Activated CD8-positive, alpha-beta T cell treated with anti-CD3 and anti-CD28 coated beads for 36 hours (primary cell): ENCODE measurements around the gene ZFAND2A. TPM values are rescaled to one million over a fixed set of nuclear protein-coding genes. Genes with fewer than 3 reads are reported as not detected.
"Not testable (repeated sequence)": the region's sequence is repeated elsewhere in the genome, so short reads cannot be mapped to it uniquely, and the experiment has no call there.

Source experiments
- ATAC-seq: fragments of 200-7000 bp; cut with Tn5 transposase; one replicate; pipeline ENCODE4 v1.10.0; 2021; ENCODE audit warnings: mild to moderate bottlenecking, moderate library complexity
- CTCF ChIA-PET: fragments of 350-600 bp; sonication (Branson Sonifier 250); formaldehyde crosslinking; loops from one replicate; lab custom pipeline; 2021; ENCODE audit warnings: antibody characterized with exemption; lab: Charles Lee
- POLR2A ChIA-PET: fragments of 350-600 bp; sonication (Branson Sonifier 250); formaldehyde crosslinking; loops from one replicate; lab custom pipeline; 2021; ENCODE audit warnings: antibody characterized with exemption; lab: Charles Lee
- DNase-seq: peaks from one replicate; pipeline ENCODE4 v3.0.0-alpha.2; 2020
- H3K27ac Mint-ChIP-seq: one replicate; pipeline ENCODE4 v1.8.0; 2021; ENCODE audit warnings: mild to moderate bottlenecking, mixed read lengths
- H3K27me3 Mint-ChIP-seq: one replicate; pipeline ENCODE4 v1.8.0; 2021; ENCODE audit warnings: mixed read lengths
- H3K36me3 Mint-ChIP-seq: one replicate; pipeline ENCODE4 v1.8.0; 2021; ENCODE audit warnings: low read depth, mixed read lengths
- H3K4me1 Mint-ChIP-seq: one replicate; pipeline ENCODE4 v1.8.0; 2021; ENCODE audit warnings: low read depth, mixed read lengths
- H3K4me3 Mint-ChIP-seq: one replicate; pipeline ENCODE4 v1.8.0; 2021; ENCODE audit warnings: mild to moderate bottlenecking, moderate library complexity, mixed read lengths
- H3K9me3 Mint-ChIP-seq: one replicate; pipeline ENCODE4 v1.8.0; 2021; ENCODE audit warnings: mixed read lengths
- intact Hi-C: fragments of 100-400 bp; cut with micrococcal nuclease; formaldehyde crosslinking; loops from one replicate; pipeline ENCODE4 v1.10.0; 2022
- total RNA-seq, 2 experiments: library from RNA; stranded (reverse); gene quantifications; one replicate each; pipeline ENCODE4 v1.2.3, GENCODE V29; 2021
- TF ChIP-seq, protein P1 (sequence below): fragments of 200-600 bp; IDR thresholded peaks from one replicate; pipeline ENCODE4 v1.8.0; 2022; ENCODE audit warnings: antibody characterized with exemption, mild to moderate bottlenecking

ZFAND2A gene
- total RNA-seq, 2 experiments from 2014 or later = 22.1 to 23.5 TPM

DNA sequence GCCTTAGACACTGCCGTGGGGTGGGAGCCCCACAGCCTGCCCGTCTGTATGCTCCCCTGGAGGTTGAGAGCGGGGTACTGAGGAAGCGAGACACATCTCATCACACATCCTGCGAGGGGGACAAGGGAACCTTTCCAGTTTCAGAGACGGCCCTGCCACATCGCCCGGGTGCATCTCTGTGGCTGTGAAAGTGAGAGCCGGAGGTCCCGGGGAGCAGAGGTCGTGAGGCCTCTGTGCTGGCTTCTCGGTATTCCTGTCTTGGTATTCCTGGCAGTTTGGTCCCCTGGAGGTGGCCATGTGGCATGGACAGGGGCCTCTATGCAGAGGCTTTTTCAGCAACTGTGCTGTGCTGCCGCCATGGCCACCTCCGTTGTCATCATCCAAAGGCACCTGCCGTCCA, 41.9 kb upstream of the ZFAND2A start:
- POLR2A ChIA-PET = no interaction called here
- ATAC-seq (no peak), DNase-seq (no peak)
- Mint-ChIP-seq H3K4me1 (no peaks in the 10 kb centered on the region), H3K27ac (no peak overlapping the region), H3K4me3 (no peak overlapping the region), H3K27me3 (no peaks in the 10 kb centered on the region), H3K9me3 (no peaks in the 10 kb centered on the region), H3K36me3 (no peaks in the 10 kb centered on the region)
- intact Hi-C loops = no loop called here
- CTCF ChIA-PET = no interaction called here
- TF ChIP-seq, protein P1, sequence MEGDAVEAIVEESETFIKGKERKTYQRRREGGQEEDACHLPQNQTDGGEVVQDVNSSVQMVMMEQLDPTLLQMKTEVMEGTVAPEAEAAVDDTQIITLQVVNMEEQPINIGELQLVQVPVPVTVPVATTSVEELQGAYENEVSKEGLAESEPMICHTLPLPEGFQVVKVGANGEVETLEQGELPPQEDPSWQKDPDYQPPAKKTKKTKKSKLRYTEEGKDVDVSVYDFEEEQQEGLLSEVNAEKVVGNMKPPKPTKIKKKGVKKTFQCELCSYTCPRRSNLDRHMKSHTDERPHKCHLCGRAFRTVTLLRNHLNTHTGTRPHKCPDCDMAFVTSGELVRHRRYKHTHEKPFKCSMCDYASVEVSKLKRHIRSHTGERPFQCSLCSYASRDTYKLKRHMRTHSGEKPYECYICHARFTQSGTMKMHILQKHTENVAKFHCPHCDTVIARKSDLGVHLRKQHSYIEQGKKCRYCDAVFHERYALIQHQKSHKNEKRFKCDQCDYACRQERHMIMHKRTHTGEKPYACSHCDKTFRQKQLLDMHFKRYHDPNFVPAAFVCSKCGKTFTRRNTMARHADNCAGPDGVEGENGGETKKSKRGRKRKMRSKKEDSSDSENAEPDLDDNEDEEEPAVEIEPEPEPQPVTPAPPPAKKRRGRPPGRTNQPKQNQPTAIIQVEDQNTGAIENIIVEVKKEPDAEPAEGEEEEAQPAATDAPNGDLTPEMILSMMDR = no peak

DNA sequence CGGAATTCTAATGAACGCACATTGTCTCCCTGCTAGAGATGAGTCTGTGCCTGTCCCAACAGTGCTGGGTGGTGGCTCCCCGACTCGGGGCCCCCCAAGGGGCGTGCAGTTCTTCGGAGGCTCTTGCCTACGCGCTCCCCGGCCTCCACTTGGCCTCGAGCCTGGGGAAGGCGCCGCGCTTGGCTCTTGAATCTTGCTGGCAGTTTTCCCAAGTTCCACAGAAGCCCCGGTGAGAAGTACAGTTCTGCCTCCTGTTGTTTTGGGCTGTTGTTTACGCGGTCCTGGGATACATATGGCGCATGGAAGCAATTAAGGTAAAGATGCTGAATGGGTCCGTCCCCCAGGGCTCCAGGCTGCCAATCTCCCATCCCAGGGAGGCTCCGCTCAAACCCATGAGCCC, 40.0 kb upstream of the ZFAND2A start:
- ATAC-seq (no peak), DNase-seq (no peak)
- TF ChIP-seq, protein P1 = no peak
- H3K4me1 Mint-ChIP-seq = no peaks in the 10 kb centered on the region
- peaks cover 3% of the 10 kb centered on the region for H3K27me3 Mint-ChIP-seq
- no peaks in the 10 kb centered on the region for H3K36me3 Mint-ChIP-seq
- H3K4me3 Mint-ChIP-seq = no peak overlapping the region
- ChIA-PET POLR2A (no interaction called here), CTCF (no interaction called here)
- no peak overlapping the region for H3K27ac Mint-ChIP-seq
- intact Hi-C loops = no loop called here
- H3K9me3 Mint-ChIP-seq = no peaks in the 10 kb centered on the region

DNA sequence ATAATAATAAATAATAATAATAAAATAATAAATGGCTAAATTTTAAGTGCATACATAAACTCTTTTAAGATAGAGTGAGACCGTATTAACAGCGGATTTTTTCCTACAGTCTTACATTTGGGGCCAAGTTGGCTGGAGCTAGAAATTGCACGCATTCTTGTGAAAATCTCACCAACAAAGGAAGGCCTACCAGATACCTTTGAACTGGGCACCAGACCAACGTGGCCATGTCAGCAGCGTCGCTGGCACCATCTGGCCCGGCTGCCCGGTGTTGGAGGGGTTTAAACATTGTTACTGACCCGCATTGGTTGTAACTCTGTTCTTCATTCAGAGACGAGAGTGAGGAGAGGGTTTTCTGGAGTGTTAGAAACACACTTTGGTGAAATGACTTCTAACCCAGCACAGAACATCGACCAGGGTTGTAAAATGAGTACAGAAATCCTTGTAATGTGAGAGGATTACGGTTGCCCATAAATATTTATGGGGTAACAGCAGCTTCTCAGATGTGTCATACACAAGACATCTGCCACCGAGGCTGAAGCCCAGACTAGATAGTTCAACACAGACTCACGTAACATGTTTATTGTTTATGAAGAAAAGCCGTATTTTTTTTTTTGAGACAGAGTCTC, 38.1 kb upstream of the ZFAND2A start:
- TF ChIP-seq, protein P1 = no peak
- intact Hi-C loops = no loop called here
- CTCF ChIA-PET = interaction anchor here (0.9 kb wide), 1 partner anchor 12 kb away, joined by 3 read pairs; no protein-coding TSS in a partner anchor

DNA sequence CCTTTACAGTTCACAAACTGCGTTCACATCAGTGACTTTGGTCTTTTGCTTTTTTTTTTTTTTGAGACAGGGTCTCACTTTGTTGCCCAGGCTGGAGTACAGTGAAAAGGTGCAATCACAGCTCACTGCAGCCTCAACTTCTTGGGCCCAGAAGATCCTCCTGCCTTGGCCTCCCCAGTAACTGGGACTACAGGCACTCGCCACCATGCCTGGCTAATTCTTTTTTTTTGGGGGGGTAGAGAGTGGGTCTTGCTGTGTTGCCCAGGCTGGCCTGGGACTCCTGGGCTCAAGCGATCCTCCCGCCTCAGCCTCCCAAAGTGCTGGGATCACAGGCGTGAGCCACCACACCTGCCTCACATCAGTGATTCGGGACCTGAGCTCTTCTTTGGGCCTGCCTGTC, 37.0 kb upstream of the ZFAND2A start:
- DNase-seq (no peak), ATAC-seq (no peak)
- TF ChIP-seq, protein P1 = no peak
- Mint-ChIP-seq H3K36me3 (no peaks in the 10 kb centered on the region), H3K27me3 (peaks cover 12% of the 10 kb centered on the region), H3K27ac (no peak overlapping the region), H3K9me3 (no peaks in the 10 kb centered on the region), H3K4me3 (no peak overlapping the region), H3K4me1 (peaks cover 7% of the 10 kb centered on the region)
- POLR2A ChIA-PET = no interaction called here
- intact Hi-C loops = no loop called here
- CTCF ChIA-PET = no interaction called here

More for the DNA sequence above, 38.1 kb upstream of the ZFAND2A start:
- peaks cover 6% of the 10 kb centered on the region for H3K27me3 Mint-ChIP-seq
- H3K36me3 Mint-ChIP-seq = no peaks in the 10 kb centered on the region
- H3K4me3 Mint-ChIP-seq = no peak overlapping the region
- DNase-seq (no peak), ATAC-seq (no peak)
- no peaks in the 10 kb centered on the region for H3K9me3 Mint-ChIP-seq
- POLR2A ChIA-PET = no interaction called here
- H3K4me1 Mint-ChIP-seq = no peaks in the 10 kb centered on the region
- no peak overlapping the region for H3K27ac Mint-ChIP-seq

DNA sequence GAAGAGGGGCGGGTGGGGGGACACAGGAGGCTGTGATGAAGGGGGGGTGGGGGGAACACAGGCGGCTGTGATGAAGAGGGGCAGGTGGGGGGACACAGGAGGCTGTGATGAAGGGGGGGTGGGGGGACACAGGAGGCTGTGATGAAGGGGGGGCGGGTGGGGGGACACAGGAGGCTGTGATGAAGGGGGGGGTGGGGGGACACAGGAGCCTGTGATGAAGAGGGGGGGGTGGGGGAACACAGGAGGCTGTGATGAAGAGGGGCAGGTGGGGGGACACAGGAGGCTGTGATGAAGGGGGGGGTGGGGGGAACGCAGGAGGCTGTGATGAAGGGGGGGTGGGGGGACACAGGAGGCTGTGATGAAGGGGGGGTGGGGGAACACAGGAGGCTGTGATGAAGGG, 36.4 kb upstream of the ZFAND2A start:
- H3K9me3 Mint-ChIP-seq = not testable (repeated sequence)

More for the DNA sequence above, 36.4 kb upstream of the ZFAND2A start:
- DNase-seq, ATAC-seq, H3K4me3 Mint-ChIP-seq, H3K36me3 Mint-ChIP-seq, intact Hi-C loops, H3K27ac Mint-ChIP-seq, POLR2A ChIA-PET, CTCF ChIA-PET: not testable (repeated sequence)
- peaks cover 16% of the 10 kb centered on the region for H3K27me3 Mint-ChIP-seq
- H3K4me1 Mint-ChIP-seq = peaks cover 10% of the 10 kb centered on the region
